ENCODE measurements around the gene R3HDM2.

R3HDM2 gene

GRCh38 chr12:57460468-57460784 lies 29.6 kb upstream of the R3HDM2 start:
- Histone ChIP-seq H3K36me3 (ENCODE audit: insufficient read depth, insufficient read length, low read length) (peaks cover 3% of the 10 kb centered on the region), H3K9ac (ENCODE audit: insufficient read length, low read depth) (peak overlapping the region; percentile 96), H3K4me1 (ENCODE audit: insufficient read depth, insufficient read length) (peaks cover 12% of the 10 kb centered on the region), H3K9me3 (ENCODE audit: insufficient read depth, low read length) (no peaks in the 10 kb centered on the region), H3K27me3 (ENCODE audit: insufficient read depth, insufficient read length) (no peaks in the 10 kb centered on the region), H3K4me3 (ENCODE audit: insufficient read length, low read depth) (peak overlapping the region; percentile 78)
- DNase-seq (ENCODE audit: low read depth, low spot score): no peak
- TF ChIP-seq ZNF274 (IDR thresholded peaks at IDR 0.05; ENCODE audit: low read depth, low read length) (no peak), YY1 (IDR thresholded peaks at IDR 0.05; ENCODE audit: insufficient read depth, insufficient read length) (no peak), SUZ12 (IDR thresholded peaks at IDR 0.05; ENCODE audit: extremely low read depth, insufficient read depth, insufficient read length) (no peak)

- TF ChIP-seq YY1 (IDR thresholded peaks at IDR 0.05; ENCODE audit: insufficient read depth, insufficient read length): no peak
- no peak for TF ChIP-seq ZNF274 (IDR thresholded peaks at IDR 0.05; ENCODE audit: low read depth, low read length)
- no peak for TF ChIP-seq SUZ12 (IDR thresholded peaks at IDR 0.05; ENCODE audit: extremely low read depth, insufficient read depth, insufficient read length)
- Histone ChIP-seq H3K27me3 (ENCODE audit: insufficient read depth, insufficient read length) (no peaks in the 10 kb centered on the region), H3K9me3 (ENCODE audit: insufficient read depth, low read length) (no peaks in the 10 kb centered on the region), H3K4me3 (ENCODE audit: insufficient read length, low read depth) (peak within 1 kb of the TSS; percentile 78), H3K9ac (ENCODE audit: insufficient read length, low read depth) (peak within 1 kb of the TSS; percentile 96), H3K36me3 (ENCODE audit: insufficient read depth, insufficient read length, low read length) (no peaks in the 10 kb centered on the region), H3K4me1 (ENCODE audit: insufficient read depth, insufficient read length) (peaks cover 17% of the 10 kb centered on the region)
- DNase-seq (ENCODE audit: low read depth, low spot score): no peak
Observed at GRCh38 chr12:57459750-57460467, 29.1 kb upstream of the R3HDM2 start, which contains the start of gene GLI1. TSS of gene GLI1 (plus strand) at chr12:57459785. CDS start at chr12:57463692, 3,907 bp downstream.

GRCh38 chr12:57459055-57459749 lies 28.4 kb upstream of the R3HDM2 start:
- peak; percentile 98 for DNase-seq (ENCODE audit: low read depth, low spot score)
- Histone ChIP-seq H3K4me1 (ENCODE audit: insufficient read depth, insufficient read length) (peaks cover 23% of the 10 kb centered on the region), H3K27me3 (ENCODE audit: insufficient read depth, insufficient read length) (no peaks in the 10 kb centered on the region), H3K9ac (ENCODE audit: insufficient read length, low read depth) (peak overlapping the region; percentile 88), H3K9me3 (ENCODE audit: insufficient read depth, low read length) (no peaks in the 10 kb centered on the region), H3K4me3 (ENCODE audit: insufficient read length, low read depth) (peak overlapping the region; percentile 78), H3K36me3 (ENCODE audit: insufficient read depth, insufficient read length, low read length) (no peaks in the 10 kb centered on the region)
- TF ChIP-seq YY1 (IDR thresholded peaks at IDR 0.05; ENCODE audit: insufficient read depth, insufficient read length) (no peak), ZNF274 (IDR thresholded peaks at IDR 0.05; ENCODE audit: low read depth, low read length) (no peak), SUZ12 (IDR thresholded peaks at IDR 0.05; ENCODE audit: extremely low read depth, insufficient read depth, insufficient read length) (no peak)

GRCh38 chr12:57458665-57459054 lies 27.8 kb upstream of the R3HDM2 start:
- peak overlapping the region; percentile 12 for H3K9ac ChIP-seq (ENCODE audit: insufficient read length, low read depth)
- H3K4me1 ChIP-seq (ENCODE audit: insufficient read depth, insufficient read length): peaks cover 23% of the 10 kb centered on the region
- no peaks in the 10 kb centered on the region for H3K36me3 ChIP-seq (ENCODE audit: insufficient read depth, insufficient read length, low read length)
- TF ChIP-seq YY1 (IDR thresholded peaks at IDR 0.05; ENCODE audit: insufficient read depth, insufficient read length) (no peak), ZNF274 (IDR thresholded peaks at IDR 0.05; ENCODE audit: low read depth, low read length) (no peak), SUZ12 (IDR thresholded peaks at IDR 0.05; ENCODE audit: extremely low read depth, insufficient read depth, insufficient read length) (no peak)
- no peak for DNase-seq (ENCODE audit: low read depth, low spot score)
- H3K4me3 ChIP-seq (ENCODE audit: insufficient read length, low read depth): peak overlapping the region; percentile 78
- no peaks in the 10 kb centered on the region for H3K27me3 ChIP-seq (ENCODE audit: insufficient read depth, insufficient read length)
- H3K9me3 ChIP-seq (ENCODE audit: insufficient read depth, low read length): no peaks in the 10 kb centered on the region

GRCh38 chr12:57456737-57457490 lies 26.1 kb upstream of the R3HDM2 start:
- no peak overlapping the region for H3K9ac ChIP-seq (ENCODE audit: insufficient read length, low read depth)
- peaks cover 26% of the 10 kb centered on the region for H3K4me1 ChIP-seq (ENCODE audit: insufficient read depth, insufficient read length)
- DNase-seq (ENCODE audit: low read depth, low spot score): no peak
- no peaks in the 10 kb centered on the region for H3K36me3 ChIP-seq (ENCODE audit: insufficient read depth, insufficient read length, low read length)
- no peak overlapping the region for H3K4me3 ChIP-seq (ENCODE audit: insufficient read length, low read depth)
- TF ChIP-seq ZNF274 (IDR thresholded peaks at IDR 0.05; ENCODE audit: low read depth, low read length) (no peak), SUZ12 (IDR thresholded peaks at IDR 0.05; ENCODE audit: extremely low read depth, insufficient read depth, insufficient read length) (no peak), YY1 (IDR thresholded peaks at IDR 0.05; ENCODE audit: insufficient read depth, insufficient read length) (no peak)
- no peaks in the 10 kb centered on the region for H3K9me3 ChIP-seq (ENCODE audit: insufficient read depth, low read length)
- no peaks in the 10 kb centered on the region for H3K27me3 ChIP-seq (ENCODE audit: insufficient read depth, insufficient read length)

GRCh38 chr12:57456145-57456700 lies 25.4 kb upstream of the R3HDM2 start:
- peak overlapping the region; percentile 5 for H3K4me3 ChIP-seq (ENCODE audit: insufficient read length, low read depth)
- H3K4me1 ChIP-seq (ENCODE audit: insufficient read depth, insufficient read length): peaks cover 31% of the 10 kb centered on the region
- H3K9ac ChIP-seq (ENCODE audit: insufficient read length, low read depth): peak overlapping the region; percentile 38
- H3K9me3 ChIP-seq (ENCODE audit: insufficient read depth, low read length): no peaks in the 10 kb centered on the region
- peak; percentile 58 for DNase-seq (ENCODE audit: low read depth, low spot score)
- TF ChIP-seq SUZ12 (IDR thresholded peaks at IDR 0.05; ENCODE audit: extremely low read depth, insufficient read depth, insufficient read length) (no peak), YY1 (IDR thresholded peaks at IDR 0.05; ENCODE audit: insufficient read depth, insufficient read length) (no peak), ZNF274 (IDR thresholded peaks at IDR 0.05; ENCODE audit: low read depth, low read length) (no peak)
- no peaks in the 10 kb centered on the region for H3K27me3 ChIP-seq (ENCODE audit: insufficient read depth, insufficient read length)
- H3K36me3 ChIP-seq (ENCODE audit: insufficient read depth, insufficient read length, low read length): no peaks in the 10 kb centered on the region
